Measurements from ENCODE around the gene PRR32.
"Not testable (repeated sequence)": the region's sequence is repeated elsewhere in the genome, so short reads cannot be mapped to it uniquely, and the experiment has no call there.

The PRR32 gene, protein sequence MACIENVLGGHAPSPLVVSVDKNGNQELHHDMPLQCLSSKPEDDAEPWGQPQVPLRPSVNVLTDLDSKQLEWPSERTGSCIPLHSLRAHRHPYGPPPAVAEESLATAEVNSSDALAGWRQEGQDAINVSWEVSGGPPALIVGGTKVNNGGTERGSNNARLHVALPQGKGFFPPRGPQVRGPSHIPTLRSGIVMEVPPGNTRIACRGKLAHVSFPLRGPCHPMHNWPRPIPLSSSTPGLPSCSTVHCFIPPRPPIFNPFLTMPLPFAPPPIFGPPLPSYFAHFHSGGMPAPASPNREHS

DNA sequence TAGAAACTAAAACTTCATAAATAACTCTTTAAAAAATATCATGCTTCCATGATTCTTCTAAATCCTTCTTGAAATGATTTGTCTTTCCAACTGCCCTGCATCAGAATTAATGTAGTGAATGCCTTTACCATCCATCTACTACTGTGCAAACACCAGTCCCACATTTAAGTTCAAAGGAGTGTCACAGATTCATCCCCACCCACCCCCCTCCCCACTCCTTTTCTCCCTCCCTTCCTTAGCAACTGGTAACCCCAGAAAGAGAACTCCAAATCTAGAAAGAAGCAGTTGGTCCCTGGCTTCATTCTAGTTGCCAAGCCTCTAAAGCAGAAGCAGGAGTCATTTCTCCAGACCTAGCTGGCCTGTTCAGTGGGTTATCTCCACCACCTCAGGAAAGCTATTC lies at the start of gene PRR32:
TSS of gene PRR32 (plus strand) at position 301 of the 400 bp plus-strand sequence. CDS start 115 bp downstream, outside the sequence.
- no peak for DNase-seq (ENCODE audit: low spot score)
- TF ChIP-seq, protein P1, sequence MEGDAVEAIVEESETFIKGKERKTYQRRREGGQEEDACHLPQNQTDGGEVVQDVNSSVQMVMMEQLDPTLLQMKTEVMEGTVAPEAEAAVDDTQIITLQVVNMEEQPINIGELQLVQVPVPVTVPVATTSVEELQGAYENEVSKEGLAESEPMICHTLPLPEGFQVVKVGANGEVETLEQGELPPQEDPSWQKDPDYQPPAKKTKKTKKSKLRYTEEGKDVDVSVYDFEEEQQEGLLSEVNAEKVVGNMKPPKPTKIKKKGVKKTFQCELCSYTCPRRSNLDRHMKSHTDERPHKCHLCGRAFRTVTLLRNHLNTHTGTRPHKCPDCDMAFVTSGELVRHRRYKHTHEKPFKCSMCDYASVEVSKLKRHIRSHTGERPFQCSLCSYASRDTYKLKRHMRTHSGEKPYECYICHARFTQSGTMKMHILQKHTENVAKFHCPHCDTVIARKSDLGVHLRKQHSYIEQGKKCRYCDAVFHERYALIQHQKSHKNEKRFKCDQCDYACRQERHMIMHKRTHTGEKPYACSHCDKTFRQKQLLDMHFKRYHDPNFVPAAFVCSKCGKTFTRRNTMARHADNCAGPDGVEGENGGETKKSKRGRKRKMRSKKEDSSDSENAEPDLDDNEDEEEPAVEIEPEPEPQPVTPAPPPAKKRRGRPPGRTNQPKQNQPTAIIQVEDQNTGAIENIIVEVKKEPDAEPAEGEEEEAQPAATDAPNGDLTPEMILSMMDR (IDR thresholded peaks at IDR 0.05) = no peak
- Histone ChIP-seq H3K4me3 (no peak within 1 kb of the TSS), H3K27ac (no peak within 1 kb of the TSS)

DNA sequence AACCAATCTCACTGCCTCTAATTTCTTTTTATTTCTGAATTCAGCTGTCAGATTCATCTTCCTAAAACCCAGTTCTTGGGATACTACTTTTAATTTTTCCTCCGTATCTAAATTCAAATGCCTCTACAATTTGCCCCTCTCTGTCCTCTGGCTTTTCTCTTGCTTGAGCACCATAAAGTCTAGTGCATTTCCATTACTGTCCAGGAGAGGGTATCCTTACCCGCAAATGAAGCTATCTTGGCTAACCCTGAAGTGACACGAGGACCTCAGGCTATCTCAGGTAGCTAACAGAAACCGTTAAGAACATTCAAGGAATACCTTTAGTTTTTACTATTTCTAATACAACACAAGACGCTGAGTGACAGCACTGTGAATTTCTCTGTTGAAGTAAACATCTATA lies 49.4 kb upstream of the PRR32 start:
- H3K27ac ChIP-seq = no peak overlapping the region
- no peak for DNase-seq (ENCODE audit: low spot score)
- H3K4me3 ChIP-seq = no peak overlapping the region
- TF ChIP-seq, protein P1 (IDR thresholded peaks at IDR 0.05) = no peak

DNA sequence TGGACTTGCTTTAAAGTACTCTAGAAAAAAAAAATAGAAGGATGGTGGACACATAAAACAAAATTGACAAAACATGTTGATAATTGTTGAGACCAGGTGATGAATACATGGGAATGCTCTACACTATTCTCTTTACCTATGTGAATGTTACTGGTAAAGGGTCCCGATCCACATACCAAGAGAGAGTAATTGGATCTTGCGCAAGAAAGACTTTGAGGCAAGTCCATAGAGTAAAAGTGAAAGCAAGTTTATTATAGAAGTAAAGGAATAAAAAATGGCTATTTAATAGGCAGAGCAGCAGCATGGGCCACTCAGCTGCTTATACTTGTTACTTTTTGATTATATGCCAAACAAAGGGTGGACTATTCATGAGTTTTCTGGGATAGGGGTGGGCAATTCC lies 34.0 kb upstream of the PRR32 start:
- TF ChIP-seq, protein P1 (IDR thresholded peaks at IDR 0.05) = no peak
- DNase-seq (ENCODE audit: low spot score) = no peak
- Histone ChIP-seq H3K27ac (no peak overlapping the region), H3K4me3 (no peak overlapping the region)

DNA sequence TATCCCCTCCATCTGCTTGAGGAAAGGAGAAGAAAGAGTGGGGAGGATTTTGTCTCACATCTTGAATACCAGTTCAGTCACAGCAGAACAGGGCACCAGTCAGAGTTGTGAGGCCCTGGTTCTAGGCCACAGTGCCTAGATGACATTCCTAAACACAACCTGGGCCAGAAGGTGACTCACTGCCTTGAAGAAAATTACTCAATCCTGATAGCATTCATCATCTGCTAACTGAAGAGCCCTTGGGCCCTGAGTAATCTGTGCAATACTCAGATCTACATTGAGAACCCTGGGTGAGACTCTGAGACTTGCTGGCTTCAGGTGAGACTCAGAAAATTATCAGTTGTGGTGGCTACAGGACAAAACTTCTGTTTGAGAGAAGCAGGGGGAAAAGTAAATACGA lies 20.5 kb upstream of the PRR32 start:
- H3K27ac ChIP-seq = no peak overlapping the region
- no peak for DNase-seq (ENCODE audit: low spot score)
- TF ChIP-seq, protein P1 (IDR thresholded peaks at IDR 0.05) = no peak
- H3K4me3 ChIP-seq = no peak overlapping the region

DNA sequence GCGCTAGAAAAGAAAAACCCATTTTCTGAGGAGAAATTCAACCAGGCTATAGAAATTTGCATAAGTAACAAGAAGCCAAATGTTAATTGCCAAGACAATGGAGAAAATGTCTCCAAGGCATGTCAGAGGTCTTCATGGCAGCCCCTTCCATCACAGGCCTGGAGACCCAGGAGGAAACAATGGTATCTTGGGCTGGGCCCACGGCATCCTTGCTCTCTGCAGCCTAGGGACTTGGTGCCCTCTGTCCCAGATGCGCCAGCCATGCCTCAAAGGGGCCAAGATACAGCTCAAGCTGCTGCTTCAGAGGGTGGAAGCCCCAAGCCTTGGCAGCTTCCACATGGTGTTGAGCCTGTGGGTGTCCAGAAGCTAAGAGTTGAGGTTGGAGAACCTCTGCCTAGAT lies 12.7 kb upstream of the PRR32 start:
- not testable (repeated sequence) for DNase-seq (ENCODE audit: low spot score)

DNA sequence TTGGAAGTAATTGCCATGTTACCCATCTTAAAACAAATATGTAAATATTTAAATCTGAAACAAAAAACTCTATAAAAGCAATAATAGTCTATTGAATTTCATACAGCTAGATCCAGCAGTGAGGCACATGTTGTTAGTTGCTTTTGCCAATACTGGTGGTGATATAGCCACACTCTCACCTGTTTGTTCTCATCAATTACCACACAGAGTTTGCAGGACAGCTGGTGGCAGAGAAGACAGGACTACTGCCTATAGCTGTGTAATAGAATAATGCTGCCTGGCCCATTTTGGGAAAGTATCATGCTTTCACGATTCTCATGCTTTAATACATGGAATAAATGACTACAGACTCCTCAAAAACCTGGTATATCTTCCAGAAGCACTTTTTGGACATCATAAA lies 3.7 kb upstream of the PRR32 start:
- no peak for DNase-seq (ENCODE audit: low spot score)
- TF ChIP-seq, protein P1 (IDR thresholded peaks at IDR 0.05) = no peak

More for the DNA sequence above, 12.7 kb upstream of the PRR32 start:
- not testable (repeated sequence) for H3K4me3 ChIP-seq, H3K27ac ChIP-seq

DNA sequence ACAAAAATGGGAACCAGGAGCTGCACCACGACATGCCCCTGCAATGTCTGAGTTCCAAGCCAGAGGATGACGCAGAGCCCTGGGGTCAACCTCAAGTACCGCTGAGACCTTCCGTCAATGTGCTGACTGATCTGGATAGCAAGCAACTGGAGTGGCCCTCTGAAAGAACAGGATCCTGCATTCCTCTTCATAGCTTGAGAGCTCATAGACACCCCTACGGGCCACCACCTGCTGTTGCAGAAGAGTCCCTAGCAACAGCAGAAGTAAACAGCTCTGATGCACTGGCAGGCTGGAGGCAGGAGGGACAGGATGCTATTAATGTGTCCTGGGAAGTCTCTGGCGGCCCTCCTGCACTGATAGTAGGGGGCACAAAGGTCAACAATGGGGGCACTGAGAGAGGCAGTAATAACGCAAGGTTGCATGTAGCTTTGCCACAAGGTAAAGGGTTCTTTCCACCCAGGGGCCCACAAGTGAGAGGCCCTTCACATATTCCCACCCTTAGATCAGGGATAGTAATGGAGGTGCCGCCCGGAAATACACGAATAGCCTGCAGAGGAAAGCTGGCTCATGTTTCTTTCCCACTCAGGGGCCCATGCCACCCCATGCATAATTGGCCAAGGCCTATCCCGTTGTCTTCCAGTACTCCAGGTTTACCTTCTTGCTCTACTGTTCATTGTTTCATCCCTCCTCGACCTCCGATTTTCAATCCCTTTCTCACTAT lies 1.3 kb downstream of the PRR32 start:
- Histone ChIP-seq H3K4me3 (no peak overlapping the region), H3K27ac (no peak overlapping the region)
- TF ChIP-seq, protein P1 (IDR thresholded peaks at IDR 0.05) = no peak
- no peak for DNase-seq (ENCODE audit: low spot score)

More for the DNA sequence above, 3.7 kb upstream of the PRR32 start:
- Histone ChIP-seq H3K4me3 (no peak overlapping the region), H3K27ac (no peak overlapping the region)
